Erythroblast (primary cell): Measurements from ENCODE around the gene HIVEP1.

ENCODE experiments used
- GATA1 ChIP-seq: IDR thresholded peaks from 2 replicates; pipeline ENCODE4 v1.6.1; 2011; ENCODE audit warnings: low read depth, mild to moderate bottlenecking, control low read depth, low read length, moderate library complexity
- POLR2A ChIP-seq: IDR thresholded peaks from 2 replicates; pipeline ENCODE4 v1.6.1; 2011; ENCODE audit warnings: mild to moderate bottlenecking, low read length

DNA sequence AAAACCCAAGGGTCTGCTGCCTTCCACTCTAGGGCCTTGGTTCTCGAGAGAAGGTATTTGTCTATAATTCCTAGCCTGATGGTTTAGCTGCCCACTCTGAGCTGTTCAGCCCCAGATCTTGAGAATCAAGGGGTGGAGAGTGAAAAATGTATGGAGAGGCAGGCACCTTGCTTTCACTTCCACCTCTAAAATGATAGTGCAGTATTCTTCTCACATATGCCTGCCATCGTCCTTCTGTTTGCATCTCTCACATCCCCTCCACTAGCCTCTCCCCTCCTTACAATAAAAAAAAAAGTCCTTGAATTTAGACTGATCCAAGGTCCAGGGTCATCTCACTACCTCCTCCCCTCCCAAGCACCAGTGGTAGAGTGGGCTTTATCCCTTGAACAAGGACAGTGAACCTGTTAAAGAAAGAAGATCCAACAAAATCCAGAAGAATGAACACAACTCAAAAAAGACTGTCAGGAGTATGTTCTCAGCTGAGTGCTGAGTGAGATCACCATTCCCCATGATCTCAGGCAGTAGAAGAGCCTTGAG, 104.2 kb downstream of the HIVEP1 start:
- TF ChIP-seq GATA1 (no peak), POLR2A (no peak)
